ENCODE measurements around the gene RHOF. TPM values are rescaled to one million over a fixed set of nuclear protein-coding genes. Genes with fewer than 3 reads are reported as not detected.

RHOF gene
- total and polyA plus RNA-seq, 2 donors = 12.9 to 33.3 TPM

GRCh38 chr12:121823101-121823726, 29.7 kb upstream of the RHOF start:
- Histone ChIP-seq H3K27ac (ENCODE audit: low read depth in 1 of 2, low read length in 1 of 2) (no peak overlapping the region), H3K9me3 (ENCODE audit: control insufficient read depth in 2 of 2, insufficient read depth in 1 of 2, low read length in 1 of 2) (no peaks in the 10 kb centered on the region), H3K4me1 (ENCODE audit: control insufficient read depth in 2 of 2, insufficient read depth in 2 of 2, low read length in 2 of 2) (no peaks in the 10 kb centered on the region), H3K4me3 (ENCODE audit: low read length in 2 of 2) (no peak overlapping the region), H3K27me3 (ENCODE audit: control insufficient read depth in 2 of 2, insufficient read depth in 1 of 2, low read length in 1 of 2) (no peaks in the 10 kb centered on the region), H3K36me3 (ENCODE audit: control insufficient read depth in 2 of 2, insufficient read depth in 2 of 2, low read length in 1 of 2) (peaks cover 85 to 87% of the 10 kb centered on the region in 2 donors)
- 98% methylated on average over 36 of the region's 36 CpGs for WGBS
- DNase-seq (ENCODE audit: low read depth in 6 of 9, low spot score in 9 of 9) = no peak

- Histone ChIP-seq H3K27ac (ENCODE audit: low read depth in 1 of 2, low read length in 1 of 2) (no peak overlapping the region), H3K27me3 (ENCODE audit: control insufficient read depth in 2 of 2, insufficient read depth in 1 of 2, low read length in 1 of 2) (no peaks in the 10 kb centered on the region), H3K36me3 (ENCODE audit: control insufficient read depth in 2 of 2, insufficient read depth in 2 of 2, low read length in 1 of 2) (peaks cover 85 to 87% of the 10 kb centered on the region in 2 donors), H3K9me3 (ENCODE audit: control insufficient read depth in 2 of 2, insufficient read depth in 1 of 2, low read length in 1 of 2) (no peaks in the 10 kb centered on the region), H3K4me3 (ENCODE audit: low read length in 2 of 2) (no peak overlapping the region), H3K4me1 (ENCODE audit: control insufficient read depth in 2 of 2, insufficient read depth in 2 of 2, low read length in 2 of 2) (no peaks in the 10 kb centered on the region)
- DNase-seq (ENCODE audit: low read depth in 6 of 9, low spot score in 9 of 9) = no peak
- 97% methylated on average over 39 of the region's 39 CpGs for WGBS
Observed at GRCh38 chr12:121822393-121823100, 29.1 kb upstream of the RHOF start.

- Histone ChIP-seq H3K9me3 (ENCODE audit: control insufficient read depth in 2 of 2, insufficient read depth in 1 of 2, low read length in 1 of 2) (no peaks in the 10 kb centered on the region), H3K27ac (ENCODE audit: low read depth in 1 of 2, low read length in 1 of 2) (no peak overlapping the region), H3K4me3 (ENCODE audit: low read length in 2 of 2) (no peak overlapping the region), H3K36me3 (ENCODE audit: control insufficient read depth in 2 of 2, insufficient read depth in 2 of 2, low read length in 1 of 2) (peaks cover 80 to 87% of the 10 kb centered on the region in 2 donors), H3K4me1 (ENCODE audit: control insufficient read depth in 2 of 2, insufficient read depth in 2 of 2, low read length in 2 of 2) (peaks cover 8 to 17% of the 10 kb centered on the region in 2 donors), H3K27me3 (ENCODE audit: control insufficient read depth in 2 of 2, insufficient read depth in 1 of 2, low read length in 1 of 2) (no peaks in the 10 kb centered on the region)
- 90% methylated on average over 7 of the region's 7 CpGs for WGBS
- no peak for DNase-seq (ENCODE audit: low read depth in 6 of 9, low spot score in 9 of 9)
Observed at GRCh38 chr12:121820056-121820455, 26.6 kb upstream of the RHOF start.

- DNase-seq (ENCODE audit: low read depth in 6 of 9, low spot score in 9 of 9) = no peak
Observed at GRCh38 chr12:121819212-121819949, 25.9 kb upstream of the RHOF start.

GRCh38 chr12:121817648-121818043, 24.2 kb upstream of the RHOF start:
- Histone ChIP-seq H3K27ac (ENCODE audit: low read depth in 1 of 2, low read length in 1 of 2) (no peak overlapping the region), H3K4me3 (ENCODE audit: low read length in 2 of 2) (no peak overlapping the region), H3K4me1 (ENCODE audit: control insufficient read depth in 2 of 2, insufficient read depth in 2 of 2, low read length in 2 of 2) (peaks cover 29 to 40% of the 10 kb centered on the region in 2 donors), H3K27me3 (ENCODE audit: control insufficient read depth in 2 of 2, insufficient read depth in 1 of 2, low read length in 1 of 2) (no peaks in the 10 kb centered on the region), H3K9me3 (ENCODE audit: control insufficient read depth in 2 of 2, insufficient read depth in 1 of 2, low read length in 1 of 2) (no peaks in the 10 kb centered on the region), H3K36me3 (ENCODE audit: control insufficient read depth in 2 of 2, insufficient read depth in 2 of 2, low read length in 1 of 2) (peaks cover 76 to 88% of the 10 kb centered on the region in 2 donors)
- DNase-seq (ENCODE audit: low read depth in 6 of 9, low spot score in 9 of 9) = no peak
- 97% methylated on average over 18 of the region's 18 CpGs for WGBS

More at GRCh38 chr12:121819212-121819949, 25.9 kb upstream of the RHOF start:
- Histone ChIP-seq H3K4me1 (ENCODE audit: control insufficient read depth in 2 of 2, insufficient read depth in 2 of 2, low read length in 2 of 2) (peaks cover 15 to 24% of the 10 kb centered on the region in 2 donors), H3K4me3 (ENCODE audit: low read length in 2 of 2) (no peak overlapping the region), H3K27me3 (ENCODE audit: control insufficient read depth in 2 of 2, insufficient read depth in 1 of 2, low read length in 1 of 2) (no peaks in the 10 kb centered on the region), H3K36me3 (ENCODE audit: control insufficient read depth in 2 of 2, insufficient read depth in 2 of 2, low read length in 1 of 2) (peaks cover 83 to 87% of the 10 kb centered on the region in 2 donors), H3K9me3 (ENCODE audit: control insufficient read depth in 2 of 2, insufficient read depth in 1 of 2, low read length in 1 of 2) (no peaks in the 10 kb centered on the region), H3K27ac (ENCODE audit: low read depth in 1 of 2, low read length in 1 of 2) (no peak overlapping the region)
- WGBS = 97% methylated on average over 22 of the region's 22 CpGs

GRCh38 chr12:121816925-121817647, 23.6 kb upstream of the RHOF start:
- Histone ChIP-seq H3K4me1 (ENCODE audit: control insufficient read depth in 2 of 2, insufficient read depth in 2 of 2, low read length in 2 of 2) (peaks cover 35 to 46% of the 10 kb centered on the region in 2 donors), H3K4me3 (ENCODE audit: low read length in 2 of 2) (no peak overlapping the region), H3K9me3 (ENCODE audit: control insufficient read depth in 2 of 2, insufficient read depth in 1 of 2, low read length in 1 of 2) (no peaks in the 10 kb centered on the region), H3K27me3 (ENCODE audit: control insufficient read depth in 2 of 2, insufficient read depth in 1 of 2, low read length in 1 of 2) (no peaks in the 10 kb centered on the region), H3K36me3 (ENCODE audit: control insufficient read depth in 2 of 2, insufficient read depth in 2 of 2, low read length in 1 of 2) (peaks cover 74 to 86% of the 10 kb centered on the region in 2 donors), H3K27ac (ENCODE audit: low read depth in 1 of 2, low read length in 1 of 2) (no peak overlapping the region)
- DNase-seq (ENCODE audit: low read depth in 6 of 9, low spot score in 9 of 9) = no peak
- WGBS = 97% methylated on average over 47 of the region's 47 CpGs

- DNase-seq (ENCODE audit: low read depth in 6 of 9, low spot score in 9 of 9) = peak in 3 of 9 donors; percentile 78 to 86 (median 78)
- Histone ChIP-seq H3K27me3 (ENCODE audit: control insufficient read depth in 2 of 2, insufficient read depth in 1 of 2, low read length in 1 of 2) (no peaks in the 10 kb centered on the region), H3K36me3 (ENCODE audit: control insufficient read depth in 2 of 2, insufficient read depth in 2 of 2, low read length in 1 of 2) (peaks cover 67 to 85% of the 10 kb centered on the region in 2 donors), H3K4me3 (ENCODE audit: low read length in 2 of 2) (no peak overlapping the region), H3K4me1 (ENCODE audit: control insufficient read depth in 2 of 2, insufficient read depth in 2 of 2, low read length in 2 of 2) (peaks cover 47 to 63% of the 10 kb centered on the region in 2 donors), H3K9me3 (ENCODE audit: control insufficient read depth in 2 of 2, insufficient read depth in 1 of 2, low read length in 1 of 2) (no peaks in the 10 kb centered on the region), H3K27ac (ENCODE audit: low read depth in 1 of 2, low read length in 1 of 2) (peak overlapping the region in 1 of 2 donors; percentile 78)
- 26% methylated on average over 8 of the region's 8 CpGs for WGBS
Observed at GRCh38 chr12:121815263-121815662, 21.8 kb upstream of the RHOF start.

GRCh38 chr12:121814429-121815119, 21.1 kb upstream of the RHOF start:
- Histone ChIP-seq H3K9me3 (ENCODE audit: control insufficient read depth in 2 of 2, insufficient read depth in 1 of 2, low read length in 1 of 2) (peaks cover 0 to 4% of the 10 kb centered on the region in 2 donors), H3K4me3 (ENCODE audit: low read length in 2 of 2) (no peak overlapping the region), H3K4me1 (ENCODE audit: control insufficient read depth in 2 of 2, insufficient read depth in 2 of 2, low read length in 2 of 2) (peaks cover 50 to 69% of the 10 kb centered on the region in 2 donors), H3K36me3 (ENCODE audit: control insufficient read depth in 2 of 2, insufficient read depth in 2 of 2, low read length in 1 of 2) (peaks cover 67 to 85% of the 10 kb centered on the region in 2 donors), H3K27ac (ENCODE audit: low read depth in 1 of 2, low read length in 1 of 2) (peak overlapping the region; percentile 61 to 78), H3K27me3 (ENCODE audit: control insufficient read depth in 2 of 2, insufficient read depth in 1 of 2, low read length in 1 of 2) (no peaks in the 10 kb centered on the region)
- no peak for DNase-seq (ENCODE audit: low read depth in 6 of 9, low spot score in 9 of 9)
- 94% methylated on average over 31 of the region's 31 CpGs for WGBS

All from thymus (tissue), 11 donors.